ENCODE measurements around the gene TAS2R14. TPM values are rescaled to one million over a fixed set of nuclear protein-coding genes. Genes with fewer than 3 reads are reported as not detected.

TAS2R14 gene, protein sequence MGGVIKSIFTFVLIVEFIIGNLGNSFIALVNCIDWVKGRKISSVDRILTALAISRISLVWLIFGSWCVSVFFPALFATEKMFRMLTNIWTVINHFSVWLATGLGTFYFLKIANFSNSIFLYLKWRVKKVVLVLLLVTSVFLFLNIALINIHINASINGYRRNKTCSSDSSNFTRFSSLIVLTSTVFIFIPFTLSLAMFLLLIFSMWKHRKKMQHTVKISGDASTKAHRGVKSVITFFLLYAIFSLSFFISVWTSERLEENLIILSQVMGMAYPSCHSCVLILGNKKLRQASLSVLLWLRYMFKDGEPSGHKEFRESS
- total RNA-seq (2021) (1.1 to 1.3 TPM (median 1.1 TPM) in 3 replicates), Bru-seq, nascent RNA (percentile 84 among the genes with signal in this experiment)
- long read RNA-seq, experiment 1, partial matches to known transcripts: 0 of 11 reads
- long read RNA-seq, experiment 1, other reads (novel, unspliced or antisense): 8 of 11 reads
- long read RNA-seq, experiment 2, partial matches to known transcripts: 0 of 5 reads
- long read RNA-seq, experiment 2, other reads (novel, unspliced or antisense): 5 of 5 reads
- long read RNA-seq, experiment 3, partial matches to known transcripts: 0 of 10 reads
- long read RNA-seq, experiment 3, other reads (novel, unspliced or antisense): 10 of 10 reads

DNA sequence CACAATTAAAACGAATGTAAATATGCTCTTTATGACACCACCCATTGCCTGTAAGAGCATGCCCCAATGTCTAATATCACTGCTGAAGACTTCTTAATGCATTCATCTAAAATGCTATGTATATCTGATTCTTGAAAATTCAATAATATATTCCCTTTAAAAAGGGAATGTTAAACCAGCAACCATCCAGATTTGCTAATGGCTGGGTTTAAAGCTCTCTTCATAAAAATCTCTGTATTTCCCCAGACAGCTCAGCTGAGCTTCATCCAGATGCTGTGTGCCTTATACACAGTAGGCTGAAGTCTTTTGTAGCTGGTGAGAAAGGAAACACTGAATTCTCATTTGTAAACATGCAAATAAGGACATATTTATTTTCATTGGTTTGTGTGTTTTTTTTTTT, at the start of gene TAS2R14:
Gene TAS2R14 (minus strand): TSS at position 101 of the 400 bp plus-strand sequence. CDS start 56 bp downstream, at position 45.
- Mint-ChIP-seq H3K27ac (no peak within 1 kb of the TSS), H3K4me1 (peaks cover 24% of the 10 kb centered on the region), H3K4me3 (no peak within 1 kb of the TSS), H3K9me3 (peaks cover 14% of the 10 kb centered on the region), H3K27me3 (ENCODE audit: low read depth) (no peaks in the 10 kb centered on the region), H3K36me3 (peaks cover 10% of the 10 kb centered on the region)
- no peak for TF ChIP-seq RELA (CRISPR knock-in tag; IDR thresholded peaks at IDR 0.05; ENCODE audit: borderline replicate concordance)
- TF ChIP-seq HMGA2 (CRISPR knock-in tag; IDR thresholded peaks at IDR 0.05): no peak
- no peak for TF ChIP-seq ZNF396 (CRISPR knock-in tag; IDR thresholded peaks at IDR 0.05; ENCODE audit: borderline replicate concordance)
- TF ChIP-seq, protein P1, sequence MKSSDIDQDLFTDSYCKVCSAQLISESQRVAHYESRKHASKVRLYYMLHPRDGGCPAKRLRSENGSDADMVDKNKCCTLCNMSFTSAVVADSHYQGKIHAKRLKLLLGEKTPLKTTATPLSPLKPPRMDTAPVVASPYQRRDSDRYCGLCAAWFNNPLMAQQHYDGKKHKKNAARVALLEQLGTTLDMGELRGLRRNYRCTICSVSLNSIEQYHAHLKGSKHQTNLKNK (CRISPR knock-in tag; IDR thresholded peaks at IDR 0.05): no peak
- TF ChIP-seq, protein P2, sequence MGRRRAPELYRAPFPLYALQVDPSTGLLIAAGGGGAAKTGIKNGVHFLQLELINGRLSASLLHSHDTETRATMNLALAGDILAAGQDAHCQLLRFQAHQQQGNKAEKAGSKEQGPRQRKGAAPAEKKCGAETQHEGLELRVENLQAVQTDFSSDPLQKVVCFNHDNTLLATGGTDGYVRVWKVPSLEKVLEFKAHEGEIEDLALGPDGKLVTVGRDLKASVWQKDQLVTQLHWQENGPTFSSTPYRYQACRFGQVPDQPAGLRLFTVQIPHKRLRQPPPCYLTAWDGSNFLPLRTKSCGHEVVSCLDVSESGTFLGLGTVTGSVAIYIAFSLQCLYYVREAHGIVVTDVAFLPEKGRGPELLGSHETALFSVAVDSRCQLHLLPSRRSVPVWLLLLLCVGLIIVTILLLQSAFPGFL (CRISPR knock-in tag; IDR thresholded peaks at IDR 0.05; ENCODE audit: borderline replicate concordance): no peak
- TF ChIP-seq JUN (CRISPR knock-in tag; IDR thresholded peaks at IDR 0.05): no peak
- ATAC-seq (no peak), DNase-seq (ENCODE audit: low spot score) (no peak)
- ChIA-PET CTCF (interaction anchor here (0.7 kb wide), 1 partner anchor 1189 kb away, joined by 3 read pairs; no protein-coding TSS in a partner anchor), POLR2A (no interaction called here)

DNA sequence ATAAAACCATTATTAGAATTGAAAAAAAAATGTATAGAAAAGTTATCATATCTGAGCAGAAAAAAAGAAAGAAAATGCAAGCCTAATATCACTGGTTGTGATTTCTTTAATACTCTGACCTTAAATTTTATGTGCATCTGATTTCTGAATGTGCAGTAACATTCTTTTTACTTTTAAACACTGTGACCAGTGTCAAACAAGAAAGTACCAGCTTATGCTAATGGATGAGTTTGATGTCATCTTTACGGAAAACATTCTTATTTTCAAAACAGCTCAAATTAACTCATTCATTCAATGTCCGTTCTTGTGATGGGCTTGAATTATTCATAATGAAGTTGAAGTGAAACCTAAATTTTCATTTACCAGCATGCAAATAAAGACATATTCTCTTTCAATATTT, 47.7 kb upstream of the TAS2R14 start, which contains the start of gene TAS2R50:
Gene TAS2R50 (minus strand): TSS at position 101 of the 400 bp plus-strand sequence. CDS start 52 bp downstream, at position 49.
- no peak within 1 kb of the TSS for H3K4me3 Mint-ChIP-seq
- DNase-seq (ENCODE audit: low spot score) (no peak), ATAC-seq (no peak)
- H3K9me3 Mint-ChIP-seq: peaks cover 12% of the 10 kb centered on the region
- ChIA-PET POLR2A (no interaction called here), CTCF (no interaction called here)
- no peaks in the 10 kb centered on the region for H3K27me3 Mint-ChIP-seq (ENCODE audit: low read depth)
- H3K4me1 Mint-ChIP-seq: 0 out of 2 replicates have a peak, but pooled peaks cover 3% of the 10 kb centered on the region
- TF ChIP-seq NR3C1 (CRISPR knock-in tag; conservative IDR thresholded peaks at IDR 0.05; ENCODE audit: low read depth) (no peak), OVOL2 (CRISPR knock-in tag; IDR thresholded peaks at IDR 0.05; ENCODE audit: borderline replicate concordance) (no peak), TEAD1 (CRISPR knock-in tag; IDR thresholded peaks at IDR 0.05) (no peak), RORB (CRISPR knock-in tag; IDR thresholded peaks at IDR 0.05) (no peak)
- TF ChIP-seq, protein P3, sequence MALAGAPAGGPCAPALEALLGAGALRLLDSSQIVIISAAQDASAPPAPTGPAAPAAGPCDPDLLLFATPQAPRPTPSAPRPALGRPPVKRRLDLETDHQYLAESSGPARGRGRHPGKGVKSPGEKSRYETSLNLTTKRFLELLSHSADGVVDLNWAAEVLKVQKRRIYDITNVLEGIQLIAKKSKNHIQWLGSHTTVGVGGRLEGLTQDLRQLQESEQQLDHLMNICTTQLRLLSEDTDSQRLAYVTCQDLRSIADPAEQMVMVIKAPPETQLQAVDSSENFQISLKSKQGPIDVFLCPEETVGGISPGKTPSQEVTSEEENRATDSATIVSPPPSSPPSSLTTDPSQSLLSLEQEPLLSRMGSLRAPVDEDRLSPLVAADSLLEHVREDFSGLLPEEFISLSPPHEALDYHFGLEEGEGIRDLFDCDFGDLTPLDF (CRISPR knock-in tag; IDR thresholded peaks at IDR 0.05): no peak
- TF ChIP-seq, protein P4, sequence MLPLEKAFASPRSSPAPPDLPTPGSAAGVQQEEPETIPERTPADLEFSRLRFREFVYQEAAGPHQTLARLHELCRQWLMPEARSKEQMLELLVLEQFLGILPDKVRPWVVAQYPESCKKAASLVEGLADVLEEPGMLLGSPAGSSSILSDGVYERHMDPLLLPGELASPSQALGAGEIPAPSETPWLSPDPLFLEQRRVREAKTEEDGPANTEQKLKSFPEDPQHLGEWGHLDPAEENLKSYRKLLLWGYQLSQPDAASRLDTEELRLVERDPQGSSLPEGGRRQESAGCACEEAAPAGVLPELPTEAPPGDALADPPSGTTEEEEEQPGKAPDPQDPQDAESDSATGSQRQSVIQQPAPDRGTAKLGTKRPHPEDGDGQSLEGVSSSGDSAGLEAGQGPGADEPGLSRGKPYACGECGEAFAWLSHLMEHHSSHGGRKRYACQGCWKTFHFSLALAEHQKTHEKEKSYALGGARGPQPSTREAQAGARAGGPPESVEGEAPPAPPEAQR (CRISPR knock-in tag; IDR thresholded peaks at IDR 0.05): no peak
- peaks cover 11% of the 10 kb centered on the region for H3K36me3 Mint-ChIP-seq
- H3K27ac Mint-ChIP-seq: peak within 1 kb of the TSS; percentile 73; the same call in 1 of the 2 replicates

DNA sequence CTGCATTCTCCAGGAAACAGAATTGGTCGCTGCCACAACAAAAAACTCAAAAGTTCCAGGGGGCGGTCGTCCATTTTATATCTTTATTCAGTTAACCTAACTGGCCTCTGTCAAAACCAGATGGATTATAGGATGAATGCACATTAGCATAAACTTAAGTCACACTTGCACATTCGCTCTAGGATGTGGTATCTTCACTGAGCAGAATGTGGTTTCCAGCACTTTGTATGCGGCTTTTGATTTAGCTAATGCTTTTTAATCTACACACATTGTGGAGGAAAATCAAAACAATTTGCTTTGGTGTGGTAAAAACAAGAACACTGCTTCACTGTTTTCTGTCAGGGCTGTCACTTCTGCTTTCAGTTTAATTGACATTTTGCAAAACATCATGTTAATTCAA, 43.2 kb upstream of the TAS2R14 start:
- Mint-ChIP-seq H3K27me3 (ENCODE audit: low read depth) (no peaks in the 10 kb centered on the region), H3K4me1 (peaks cover 23% of the 10 kb centered on the region), H3K9me3 (no peaks in the 10 kb centered on the region), H3K27ac (no peak overlapping the region), H3K36me3 (no peaks in the 10 kb centered on the region), H3K4me3 (no peak overlapping the region)
- ChIA-PET CTCF (no interaction called here), POLR2A (no interaction called here)
- DNase-seq (ENCODE audit: low spot score): no peak
- no peak for ATAC-seq
- TF ChIP-seq, protein P5, sequence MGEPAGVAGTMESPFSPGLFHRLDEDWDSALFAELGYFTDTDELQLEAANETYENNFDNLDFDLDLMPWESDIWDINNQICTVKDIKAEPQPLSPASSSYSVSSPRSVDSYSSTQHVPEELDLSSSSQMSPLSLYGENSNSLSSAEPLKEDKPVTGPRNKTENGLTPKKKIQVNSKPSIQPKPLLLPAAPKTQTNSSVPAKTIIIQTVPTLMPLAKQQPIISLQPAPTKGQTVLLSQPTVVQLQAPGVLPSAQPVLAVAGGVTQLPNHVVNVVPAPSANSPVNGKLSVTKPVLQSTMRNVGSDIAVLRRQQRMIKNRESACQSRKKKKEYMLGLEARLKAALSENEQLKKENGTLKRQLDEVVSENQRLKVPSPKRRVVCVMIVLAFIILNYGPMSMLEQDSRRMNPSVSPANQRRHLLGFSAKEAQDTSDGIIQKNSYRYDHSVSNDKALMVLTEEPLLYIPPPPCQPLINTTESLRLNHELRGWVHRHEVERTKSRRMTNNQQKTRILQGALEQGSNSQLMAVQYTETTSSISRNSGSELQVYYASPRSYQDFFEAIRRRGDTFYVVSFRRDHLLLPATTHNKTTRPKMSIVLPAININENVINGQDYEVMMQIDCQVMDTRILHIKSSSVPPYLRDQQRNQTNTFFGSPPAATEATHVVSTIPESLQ (CRISPR knock-in tag; IDR thresholded peaks at IDR 0.05): no peak
- TF ChIP-seq RORB (CRISPR knock-in tag; IDR thresholded peaks at IDR 0.05): no peak
- TF ChIP-seq SMAD3 (CRISPR knock-in tag; IDR thresholded peaks at IDR 0.05; ENCODE audit: borderline replicate concordance): no peak
- TF ChIP-seq, protein P6, sequence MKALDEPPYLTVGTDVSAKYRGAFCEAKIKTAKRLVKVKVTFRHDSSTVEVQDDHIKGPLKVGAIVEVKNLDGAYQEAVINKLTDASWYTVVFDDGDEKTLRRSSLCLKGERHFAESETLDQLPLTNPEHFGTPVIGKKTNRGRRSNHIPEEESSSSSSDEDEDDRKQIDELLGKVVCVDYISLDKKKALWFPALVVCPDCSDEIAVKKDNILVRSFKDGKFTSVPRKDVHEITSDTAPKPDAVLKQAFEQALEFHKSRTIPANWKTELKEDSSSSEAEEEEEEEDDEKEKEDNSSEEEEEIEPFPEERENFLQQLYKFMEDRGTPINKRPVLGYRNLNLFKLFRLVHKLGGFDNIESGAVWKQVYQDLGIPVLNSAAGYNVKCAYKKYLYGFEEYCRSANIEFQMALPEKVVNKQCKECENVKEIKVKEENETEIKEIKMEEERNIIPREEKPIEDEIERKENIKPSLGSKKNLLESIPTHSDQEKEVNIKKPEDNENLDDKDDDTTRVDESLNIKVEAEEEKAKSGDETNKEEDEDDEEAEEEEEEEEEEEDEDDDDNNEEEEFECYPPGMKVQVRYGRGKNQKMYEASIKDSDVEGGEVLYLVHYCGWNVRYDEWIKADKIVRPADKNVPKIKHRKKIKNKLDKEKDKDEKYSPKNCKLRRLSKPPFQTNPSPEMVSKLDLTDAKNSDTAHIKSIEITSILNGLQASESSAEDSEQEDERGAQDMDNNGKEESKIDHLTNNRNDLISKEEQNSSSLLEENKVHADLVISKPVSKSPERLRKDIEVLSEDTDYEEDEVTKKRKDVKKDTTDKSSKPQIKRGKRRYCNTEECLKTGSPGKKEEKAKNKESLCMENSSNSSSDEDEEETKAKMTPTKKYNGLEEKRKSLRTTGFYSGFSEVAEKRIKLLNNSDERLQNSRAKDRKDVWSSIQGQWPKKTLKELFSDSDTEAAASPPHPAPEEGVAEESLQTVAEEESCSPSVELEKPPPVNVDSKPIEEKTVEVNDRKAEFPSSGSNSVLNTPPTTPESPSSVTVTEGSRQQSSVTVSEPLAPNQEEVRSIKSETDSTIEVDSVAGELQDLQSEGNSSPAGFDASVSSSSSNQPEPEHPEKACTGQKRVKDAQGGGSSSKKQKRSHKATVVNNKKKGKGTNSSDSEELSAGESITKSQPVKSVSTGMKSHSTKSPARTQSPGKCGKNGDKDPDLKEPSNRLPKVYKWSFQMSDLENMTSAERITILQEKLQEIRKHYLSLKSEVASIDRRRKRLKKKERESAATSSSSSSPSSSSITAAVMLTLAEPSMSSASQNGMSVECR (CRISPR knock-in tag; IDR thresholded peaks at IDR 0.05; ENCODE audit: borderline replicate concordance): no peak
- TF ChIP-seq, protein P7, sequence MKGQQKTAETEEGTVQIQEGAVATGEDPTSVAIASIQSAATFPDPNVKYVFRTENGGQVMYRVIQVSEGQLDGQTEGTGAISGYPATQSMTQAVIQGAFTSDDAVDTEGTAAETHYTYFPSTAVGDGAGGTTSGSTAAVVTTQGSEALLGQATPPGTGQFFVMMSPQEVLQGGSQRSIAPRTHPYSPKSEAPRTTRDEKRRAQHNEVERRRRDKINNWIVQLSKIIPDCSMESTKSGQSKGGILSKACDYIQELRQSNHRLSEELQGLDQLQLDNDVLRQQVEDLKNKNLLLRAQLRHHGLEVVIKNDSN (CRISPR knock-in tag; IDR thresholded peaks at IDR 0.05): no peak
- no peak for TF ChIP-seq JAZF1 (CRISPR knock-in tag; IDR thresholded peaks at IDR 0.05)
- TF ChIP-seq, protein P8, sequence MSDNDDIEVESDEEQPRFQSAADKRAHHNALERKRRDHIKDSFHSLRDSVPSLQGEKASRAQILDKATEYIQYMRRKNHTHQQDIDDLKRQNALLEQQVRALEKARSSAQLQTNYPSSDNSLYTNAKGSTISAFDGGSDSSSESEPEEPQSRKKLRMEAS (CRISPR knock-in tag; IDR thresholded peaks at IDR 0.05): no peak

All from WTC11 (cell line).